ENCODE results near the gene VEGFC. TPM values are rescaled to one million over a fixed set of nuclear protein-coding genes. Genes with fewer than 3 reads are reported as not detected.
A peak's percentile ranks its signal among the peaks of the same experiment; 100 is the strongest.

The VEGFC gene
- total RNA-seq, 4 donors from 2014 or later = 3.8 to 31.5 (median 14.6) TPM

DNA sequence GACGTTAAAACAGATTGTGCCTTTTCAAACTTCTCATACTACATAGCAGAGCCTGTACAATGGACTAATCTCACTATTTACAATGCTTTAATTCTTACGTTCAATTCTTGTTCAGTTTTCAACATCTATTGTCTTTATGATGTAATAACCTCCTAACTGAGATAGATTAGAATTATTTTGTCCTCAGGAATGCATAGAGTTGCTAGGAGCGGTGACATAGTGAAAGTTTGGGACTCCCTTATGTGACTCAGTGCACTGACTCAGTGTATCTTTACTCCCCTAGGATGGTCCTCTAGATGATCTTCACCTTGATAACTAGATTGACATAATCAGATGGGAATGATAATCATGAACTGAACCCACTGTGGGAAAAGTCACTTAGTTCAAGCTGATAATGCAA, 151.5 kb downstream of the VEGFC start:
- Histone ChIP-seq H3K27me3 (no peaks in the 10 kb centered on the region), H3K36me3 (no peaks in the 10 kb centered on the region), H3K4me3 (no peak overlapping the region), H3K4me1 (no peaks in the 10 kb centered on the region), H3K9me3 (no peaks in the 10 kb centered on the region), H3K27ac (no peak overlapping the region)
- DNase-seq = no peak
- intact Hi-C loops (cut with DNase I; ENCODE audit: low total_unique reads) = no loop called here
- TF ChIP-seq POLR2A (IDR thresholded peaks at IDR 0.05) = no peak
- TF ChIP-seq, protein P1, sequence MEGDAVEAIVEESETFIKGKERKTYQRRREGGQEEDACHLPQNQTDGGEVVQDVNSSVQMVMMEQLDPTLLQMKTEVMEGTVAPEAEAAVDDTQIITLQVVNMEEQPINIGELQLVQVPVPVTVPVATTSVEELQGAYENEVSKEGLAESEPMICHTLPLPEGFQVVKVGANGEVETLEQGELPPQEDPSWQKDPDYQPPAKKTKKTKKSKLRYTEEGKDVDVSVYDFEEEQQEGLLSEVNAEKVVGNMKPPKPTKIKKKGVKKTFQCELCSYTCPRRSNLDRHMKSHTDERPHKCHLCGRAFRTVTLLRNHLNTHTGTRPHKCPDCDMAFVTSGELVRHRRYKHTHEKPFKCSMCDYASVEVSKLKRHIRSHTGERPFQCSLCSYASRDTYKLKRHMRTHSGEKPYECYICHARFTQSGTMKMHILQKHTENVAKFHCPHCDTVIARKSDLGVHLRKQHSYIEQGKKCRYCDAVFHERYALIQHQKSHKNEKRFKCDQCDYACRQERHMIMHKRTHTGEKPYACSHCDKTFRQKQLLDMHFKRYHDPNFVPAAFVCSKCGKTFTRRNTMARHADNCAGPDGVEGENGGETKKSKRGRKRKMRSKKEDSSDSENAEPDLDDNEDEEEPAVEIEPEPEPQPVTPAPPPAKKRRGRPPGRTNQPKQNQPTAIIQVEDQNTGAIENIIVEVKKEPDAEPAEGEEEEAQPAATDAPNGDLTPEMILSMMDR (IDR thresholded peaks at IDR 0.05) = no peak

DNA sequence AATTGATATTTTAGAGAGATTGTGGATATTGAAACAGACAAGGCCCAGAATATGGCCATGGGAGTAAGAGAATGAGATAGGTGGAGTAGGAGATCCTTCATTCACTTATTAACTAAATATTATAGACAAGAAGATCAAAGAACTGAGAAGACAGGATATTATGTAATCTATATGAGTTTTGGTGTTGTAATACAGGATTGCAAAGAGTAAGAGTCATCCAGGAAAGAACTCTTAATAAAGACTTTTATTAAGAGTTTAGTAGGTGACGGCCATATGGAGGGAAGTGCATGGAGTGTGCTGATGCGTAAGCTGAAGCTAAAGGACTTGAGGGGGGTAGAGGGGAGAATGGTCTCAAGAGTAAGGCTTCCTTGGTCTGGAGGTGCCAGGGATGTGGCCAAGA, 153.7 kb downstream of the VEGFC start:
- Histone ChIP-seq H3K4me1 (no peaks in the 10 kb centered on the region), H3K9me3 (no peaks in the 10 kb centered on the region), H3K27me3 (no peaks in the 10 kb centered on the region), H3K36me3 (no peaks in the 10 kb centered on the region), H3K27ac (no peak overlapping the region), H3K4me3 (no peak overlapping the region)
- TF ChIP-seq, protein P1 (IDR thresholded peaks at IDR 0.05) = no peak
- no peak for TF ChIP-seq POLR2A (IDR thresholded peaks at IDR 0.05)
- intact Hi-C loops (cut with DNase I; ENCODE audit: low total_unique reads) = no loop called here
- DNase-seq = no peak

DNA sequence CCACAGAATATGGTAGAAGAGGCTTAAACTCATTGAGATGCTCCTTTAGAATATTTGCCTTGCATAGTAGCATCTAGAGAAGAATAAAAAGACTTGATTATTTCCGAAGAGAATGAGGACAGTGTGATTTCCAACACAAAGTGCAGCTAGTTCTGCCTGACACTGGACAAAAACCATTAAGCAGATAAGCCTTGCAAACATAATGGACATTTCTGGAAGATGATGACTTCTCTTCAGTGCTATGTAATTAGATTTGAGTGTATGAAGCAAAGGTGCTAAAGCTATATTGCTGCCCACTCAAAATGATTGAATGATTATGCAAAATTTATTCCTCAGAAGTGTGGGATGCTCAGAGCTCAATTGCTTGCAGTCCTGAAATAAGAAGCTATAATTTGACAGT, 156.4 kb downstream of the VEGFC start:
- H3K4me3 ChIP-seq = no peak overlapping the region
- intact Hi-C loops (cut with DNase I; ENCODE audit: low total_unique reads) = no loop called here
- no peak for DNase-seq
- H3K4me1 ChIP-seq = no peaks in the 10 kb centered on the region
- no peaks in the 10 kb centered on the region for H3K27me3 ChIP-seq
- no peaks in the 10 kb centered on the region for H3K36me3 ChIP-seq
- peak overlapping the region in 1 of 2 donors; percentile 7 for H3K27ac ChIP-seq
- no peak for TF ChIP-seq POLR2A (IDR thresholded peaks at IDR 0.05)
- TF ChIP-seq, protein P1 (IDR thresholded peaks at IDR 0.05) = no peak
- H3K9me3 ChIP-seq = no peaks in the 10 kb centered on the region

- TF ChIP-seq, protein P1 (IDR thresholded peaks at IDR 0.05) = no peak
- no peak for TF ChIP-seq POLR2A (IDR thresholded peaks at IDR 0.05)
- intact Hi-C loops (cut with DNase I; ENCODE audit: low total_unique reads) = no loop called here
Measured at GRCh38 chr4:176635372-176636261, 157.1 kb downstream of the VEGFC start.

More at GRCh38 chr4:176635372-176636261, 157.1 kb downstream of the VEGFC start:
- H3K9me3 ChIP-seq = no peaks in the 10 kb centered on the region
- DNase-seq = no peak
- H3K27me3 ChIP-seq = no peaks in the 10 kb centered on the region
- no peaks in the 10 kb centered on the region for H3K36me3 ChIP-seq
- H3K4me3 ChIP-seq = no peak overlapping the region
- H3K27ac ChIP-seq = peak overlapping the region in 1 of 2 donors; percentile 28
- H3K4me1 ChIP-seq = no peaks in the 10 kb centered on the region

Data from uterus (tissue), 4 donors.